ENCODE data around the gene CLCN2. TPM values are rescaled to one million over a fixed set of nuclear protein-coding genes. Genes with fewer than 3 reads are reported as not detected.

CLCN2 gene
- total and polyA plus RNA-seq, 2 of the 4 experiments (the other 2 are of a cell fraction): 2.9 to 5.8 TPM

GRCh38 chr3:184359610-184360009 lies 1.8 kb downstream of the CLCN2 start:
- no peak for DNase-seq
- Histone ChIP-seq H3K79me1 (ENCODE audit: low read depth in 1 of 2, low read length in 2 of 2) (peaks cover 5 to 32% of the 10 kb centered on the region in 2 experiments), H4K5ac (ENCODE audit: low read depth, low read length) (no peak overlapping the region), H2AK9ac (replicated peaks; ENCODE audit: low read depth, low read length, poor library complexity) (no peak overlapping the region), H3K27ac (ENCODE audit: insufficient read depth, low read length) (no peak overlapping the region), H4K20me1 (ENCODE audit: insufficient read depth, low read length) (peaks cover 10% of the 10 kb centered on the region), H3K4me3 (ENCODE audit: insufficient read depth, low read depth, low read length) (no peak overlapping the region), H2BK120ac (ENCODE audit: low read depth, low read length) (no peak overlapping the region), H3K27me3 (ENCODE audit: control insufficient read depth, insufficient read depth, low read length) (no peaks in the 10 kb centered on the region), H3K9me1 (ENCODE audit: insufficient read depth, low read length) (peaks cover 18% of the 10 kb centered on the region; the same call in 1 of the 2 replicates), H2AK5ac (ENCODE audit: low read depth, low read length) (no peak overlapping the region), H2BK15ac (ENCODE audit: low read depth, low read length) (no peak overlapping the region), H4K8ac (ENCODE audit: low read depth in 2 of 2, low read length in 2 of 2) (no peak overlapping the region), H2BK20ac (ENCODE audit: low read depth, low read length) (no peak overlapping the region), H4K91ac (ENCODE audit: insufficient read depth, low read depth, low read length) (no peak overlapping the region), H2AFZ (replicated peaks; ENCODE audit: low read length, poor library complexity) (no peak overlapping the region), H3K14ac (replicated peaks; ENCODE audit: low read depth, low read length) (no peak overlapping the region), H3K18ac (ENCODE audit: low read depth, low read length) (no peak overlapping the region), H3K36me3 (ENCODE audit: control insufficient read depth, insufficient read depth, low read length) (peaks cover 7% of the 10 kb centered on the region), H3K23ac (ENCODE audit: low read depth, low read length) (no peak overlapping the region), H3K4me2 (ENCODE audit: low read depth, low read length) (no peak overlapping the region), H3K56ac (ENCODE audit: extremely low read depth, insufficient read depth, low read length) (no peak overlapping the region), H2BK5ac (ENCODE audit: low read depth, low read length, poor library complexity, severe bottlenecking) (no peak overlapping the region), H3K9me3 (ENCODE audit: control insufficient read depth, insufficient read depth, low read length) (no peaks in the 10 kb centered on the region), H3K9ac (ENCODE audit: low read depth, low read length) (no peak overlapping the region), H3K4me1 (ENCODE audit: control insufficient read depth, insufficient read depth, low read length) (peaks cover 7% of the 10 kb centered on the region), H3K4ac (ENCODE audit: low read depth, low read length) (no peak overlapping the region)
- 49% methylated on average over 7 of the region's 9 CpGs; no CpG with 5 or more reads in 1 of the 2 experiments for WGBS, 2 experiments (ENCODE audit: extremely low coverage in 2 of 2, insufficient read length in 1 of 2)
- no peak for ATAC-seq (ENCODE audit: low read depth)
- in situ Hi-C loops (cut with MboI; ENCODE audit: low sequenced_read_pairs) (no loop called here), intact Hi-C loops (cut with micrococcal nuclease) (no loop called here), dilution Hi-C loops (cut with HindIII; ENCODE audit: low sequenced_read_pairs, unreplicated experiment) (loop anchor here (25.0 kb wide), 1 partner anchor 178 kb away; no protein-coding TSS in a partner anchor)
- TF ChIP-seq SMC3 (IDR thresholded peaks at IDR 0.05; ENCODE audit: low read depth, low read length) (no peak), RFX5 (IDR thresholded peaks at IDR 0.05; ENCODE audit: low read depth, low read length) (no peak), RCOR1 (IDR thresholded peaks at IDR 0.05; ENCODE audit: insufficient replicate concordance, low read length) (no peak), MXI1 (IDR thresholded peaks at IDR 0.05; ENCODE audit: borderline replicate concordance, low read depth, low read length) (no peak), FOS (IDR thresholded peaks at IDR 0.05; ENCODE audit: low read depth, low read length) (no peak)
- TF ChIP-seq, protein P1, sequence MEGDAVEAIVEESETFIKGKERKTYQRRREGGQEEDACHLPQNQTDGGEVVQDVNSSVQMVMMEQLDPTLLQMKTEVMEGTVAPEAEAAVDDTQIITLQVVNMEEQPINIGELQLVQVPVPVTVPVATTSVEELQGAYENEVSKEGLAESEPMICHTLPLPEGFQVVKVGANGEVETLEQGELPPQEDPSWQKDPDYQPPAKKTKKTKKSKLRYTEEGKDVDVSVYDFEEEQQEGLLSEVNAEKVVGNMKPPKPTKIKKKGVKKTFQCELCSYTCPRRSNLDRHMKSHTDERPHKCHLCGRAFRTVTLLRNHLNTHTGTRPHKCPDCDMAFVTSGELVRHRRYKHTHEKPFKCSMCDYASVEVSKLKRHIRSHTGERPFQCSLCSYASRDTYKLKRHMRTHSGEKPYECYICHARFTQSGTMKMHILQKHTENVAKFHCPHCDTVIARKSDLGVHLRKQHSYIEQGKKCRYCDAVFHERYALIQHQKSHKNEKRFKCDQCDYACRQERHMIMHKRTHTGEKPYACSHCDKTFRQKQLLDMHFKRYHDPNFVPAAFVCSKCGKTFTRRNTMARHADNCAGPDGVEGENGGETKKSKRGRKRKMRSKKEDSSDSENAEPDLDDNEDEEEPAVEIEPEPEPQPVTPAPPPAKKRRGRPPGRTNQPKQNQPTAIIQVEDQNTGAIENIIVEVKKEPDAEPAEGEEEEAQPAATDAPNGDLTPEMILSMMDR (conservative IDR thresholded peaks at IDR 0.05; ENCODE audit: low read depth, low read length): no peak
- TF ChIP-seq, protein P2, sequence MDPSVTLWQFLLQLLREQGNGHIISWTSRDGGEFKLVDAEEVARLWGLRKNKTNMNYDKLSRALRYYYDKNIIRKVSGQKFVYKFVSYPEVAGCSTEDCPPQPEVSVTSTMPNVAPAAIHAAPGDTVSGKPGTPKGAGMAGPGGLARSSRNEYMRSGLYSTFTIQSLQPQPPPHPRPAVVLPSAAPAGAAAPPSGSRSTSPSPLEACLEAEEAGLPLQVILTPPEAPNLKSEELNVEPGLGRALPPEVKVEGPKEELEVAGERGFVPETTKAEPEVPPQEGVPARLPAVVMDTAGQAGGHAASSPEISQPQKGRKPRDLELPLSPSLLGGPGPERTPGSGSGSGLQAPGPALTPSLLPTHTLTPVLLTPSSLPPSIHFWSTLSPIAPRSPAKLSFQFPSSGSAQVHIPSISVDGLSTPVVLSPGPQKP (IDR thresholded peaks at IDR 0.05; ENCODE audit: borderline replicate concordance, low read depth, low read length): no peak
- TF ChIP-seq, protein P3, sequence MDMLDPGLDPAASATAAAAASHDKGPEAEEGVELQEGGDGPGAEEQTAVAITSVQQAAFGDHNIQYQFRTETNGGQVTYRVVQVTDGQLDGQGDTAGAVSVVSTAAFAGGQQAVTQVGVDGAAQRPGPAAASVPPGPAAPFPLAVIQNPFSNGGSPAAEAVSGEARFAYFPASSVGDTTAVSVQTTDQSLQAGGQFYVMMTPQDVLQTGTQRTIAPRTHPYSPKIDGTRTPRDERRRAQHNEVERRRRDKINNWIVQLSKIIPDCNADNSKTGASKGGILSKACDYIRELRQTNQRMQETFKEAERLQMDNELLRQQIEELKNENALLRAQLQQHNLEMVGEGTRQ (IDR thresholded peaks at IDR 0.05; ENCODE audit: low read depth, low read length): no peak
- ChIA-PET CTCF (no interaction called here), POLR2A (ENCODE audit: unreplicated experiment) (no interaction called here)
- BruUV-seq (replicated peaks): no TSS peak

Data from IMR-90 (cell line).